Caco-2 (cell line): ENCODE results near the gene CAPG. TPM values are rescaled to one million over a fixed set of nuclear protein-coding genes. Genes with fewer than 3 reads are reported as not detected.

Experiments used
- BruUV-seq: library from RNA; stranded (reverse); fragments of 400-500 nt; replicated peaks from 2 replicates; lab custom pipeline; 2021; lab: Mats Ljungman, UMichigan
- CTCF ChIA-PET: fragments of 300-600 bp; sonication (Branson Sonifier 250); formaldehyde crosslinking; loops from one replicate; lab custom pipeline; 2022; ENCODE audit warnings: antibody characterized with exemption; lab: Charles Lee
- POLR2A ChIA-PET: fragments of 300-600 bp; sonication (Branson Sonifier 250); formaldehyde crosslinking; loops from one replicate; lab custom pipeline; 2022; ENCODE audit warnings: antibody characterized with exemption; lab: Charles Lee
- DNase-seq, 2 experiments: peaks; one replicate each; pipeline versions ENCODE4 v3.0.0 to v3.0.0-alpha.2; 2020 to 2022
- H3K27me3 ChIP-seq: replicated peaks from 2 replicates; pipeline ENCODE4 v1.6.0; 2011; ENCODE audit warnings: low read length; ENCODE audit not compliant: control insufficient read depth, insufficient read depth
- H3K36me3 ChIP-seq: 2 replicates; pipeline ENCODE4 v1.5.1; 2011; ENCODE audit warnings: low read length; ENCODE audit not compliant: control insufficient read depth, insufficient read depth
- H3K4me1 ChIP-seq: fragments of 250-450 bp; sonication (Bioruptor Pico); 2 replicates; pipeline ENCODE4 v1.5.1; 2020; ENCODE audit warnings: mild to moderate bottlenecking
- H3K4me3 ChIP-seq: 2 replicates; pipeline ENCODE4 v1.5.1; 2011; ENCODE audit warnings: low read depth, mild to moderate bottlenecking, control low read depth, low read length
- H3K9me3 ChIP-seq: fragments of 250-450 bp; sonication (Bioruptor Pico); 2 replicates; pipeline ENCODE4 v1.5.1; 2020; ENCODE audit warnings: mild to moderate bottlenecking, moderate library complexity
- H3K27ac Mint-ChIP-seq: one replicate; pipeline ENCODE4 v1.8.0; 2022; ENCODE audit warnings: mixed read lengths; ENCODE audit not compliant: unreplicated experiment
- H3K27me3 Mint-ChIP-seq: one replicate; pipeline ENCODE4 v1.8.0; 2022; ENCODE audit warnings: mixed read lengths; ENCODE audit not compliant: insufficient read depth, unreplicated experiment
- H3K36me3 Mint-ChIP-seq: one replicate; pipeline ENCODE4 v1.8.0; 2022; ENCODE audit warnings: mild to moderate bottlenecking, mixed read lengths; ENCODE audit not compliant: insufficient read depth, unreplicated experiment
- H3K4me1 Mint-ChIP-seq: one replicate; pipeline ENCODE4 v1.8.0; 2022; ENCODE audit warnings: low read depth, mixed read lengths; ENCODE audit not compliant: unreplicated experiment
- H3K4me3 Mint-ChIP-seq: one replicate; pipeline ENCODE4 v1.8.0; 2022; ENCODE audit warnings: mild to moderate bottlenecking, moderate library complexity, mixed read lengths; ENCODE audit not compliant: unreplicated experiment
- H3K9me3 Mint-ChIP-seq: one replicate; pipeline ENCODE4 v1.8.0; 2022; ENCODE audit warnings: mixed read lengths; ENCODE audit not compliant: unreplicated experiment
- CTCF ChIP-seq, 2 experiments: fragments of 200-600 bp in 1 of 2; IDR thresholded peaks; 1 replicate in 1 of 2; 2 replicates in 1 of 2; pipeline versions ENCODE4 v1.5.1 to v1.8.0; 2011 to 2022; ENCODE audit warnings: antibody characterized with exemption in 1 of 2, control low read depth in 1 of 2, inconsistent platforms in 1 of 2, low read depth in 1 of 2, low read length in 1 of 2, mild to moderate bottlenecking in 1 of 2, moderate library complexity in 1 of 2; ENCODE audit not compliant: insufficient read depth in 1 of 2, severe bottlenecking in 1 of 2, unreplicated experiment in 1 of 2
- intact Hi-C: fragments of 100-400 bp; cut with micrococcal nuclease; formaldehyde crosslinking; loops from one replicate; pipeline ENCODE4 v1.10.0; 2022; ENCODE audit not compliant: unreplicated experiment
- total RNA-seq: library from RNA; stranded (reverse); gene quantifications from 2 replicates; pipeline ENCODE4 v1.2.3, GENCODE V29; 2022

Gene CAPG
- total RNA-seq, 1 experiment from 2014 or later = 10.0 TPM

- H3K27ac Mint-ChIP-seq = no peak overlapping the region
Measured at GRCh38 chr2:85439025-85439472, 28.9 kb upstream of the CAPG start.

GRCh38 chr2:85438201-85439024 is 28.2 kb upstream of the CAPG start:
- Histone ChIP-seq H3K4me1 (peaks cover 18% of the 10 kb centered on the region), H3K27me3 (no peaks in the 10 kb centered on the region), H3K9me3 (no peaks in the 10 kb centered on the region), H3K36me3 (no peaks in the 10 kb centered on the region), H3K4me3 (peak overlapping the region; percentile 40)
- Mint-ChIP-seq H3K9me3 (no peaks in the 10 kb centered on the region), H3K36me3 (no peaks in the 10 kb centered on the region), H3K27me3 (no peaks in the 10 kb centered on the region), H3K4me3 (peak overlapping the region; percentile 73), H3K27ac (no peak overlapping the region), H3K4me1 (peaks cover 6% of the 10 kb centered on the region)
- no TSS peak for BruUV-seq
- no peak for DNase-seq
- intact Hi-C loops = loop anchor here (1.0 kb wide), 1 partner anchor 17 kb away; no protein-coding TSS in a partner anchor
- ChIA-PET POLR2A (interaction anchor here (0.5 to 1.5 kb wide), 3 partner anchors 17 to 478 kb away, joined by 4 to 5 read pairs (median 4); no protein-coding TSS in a partner anchor), CTCF (interaction anchor here (1.0 kb wide), 2 partner anchors 114 kb away, joined by 3 to 4 read pairs; no protein-coding TSS in a partner anchor)
- TF ChIP-seq CTCF (IDR thresholded peaks at IDR 0.05; ENCODE audit: insufficient read depth in 1 of 2, low read depth in 1 of 2, low read length in 1 of 2, severe bottlenecking in 1 of 2, unreplicated experiment in 1 of 2) = no peak

More at GRCh38 chr2:85439025-85439472, 28.9 kb upstream of the CAPG start:
- no peak for TF ChIP-seq CTCF (IDR thresholded peaks at IDR 0.05; ENCODE audit: insufficient read depth in 1 of 2, low read depth in 1 of 2, low read length in 1 of 2, severe bottlenecking in 1 of 2, unreplicated experiment in 1 of 2)
- no peak overlapping the region for H3K4me3 Mint-ChIP-seq
- no peaks in the 10 kb centered on the region for H3K36me3 Mint-ChIP-seq
- ChIA-PET CTCF (interaction anchor here (1.0 kb wide), 1 partner anchor 113 kb away, joined by 3 read pairs; no protein-coding TSS in a partner anchor), POLR2A (interaction anchor here (1.5 kb wide), 1 partner anchor 17 kb away, joined by 4 read pairs; no protein-coding TSS in a partner anchor)
- H3K4me1 Mint-ChIP-seq = peaks cover 6% of the 10 kb centered on the region
- no peaks in the 10 kb centered on the region for H3K9me3 Mint-ChIP-seq
- Histone ChIP-seq H3K36me3 (no peaks in the 10 kb centered on the region), H3K9me3 (no peaks in the 10 kb centered on the region), H3K4me1 (peaks cover 18% of the 10 kb centered on the region), H3K27me3 (no peaks in the 10 kb centered on the region), H3K4me3 (no peak overlapping the region)
- DNase-seq = no peak
- intact Hi-C loops = no loop called here
- no peaks in the 10 kb centered on the region for H3K27me3 Mint-ChIP-seq
- no TSS peak for BruUV-seq

GRCh38 chr2:85437488-85438200 is 27.5 kb upstream of the CAPG start:
- peaks cover 18% of the 10 kb centered on the region for H3K4me1 ChIP-seq
- Mint-ChIP-seq H3K36me3 (no peaks in the 10 kb centered on the region), H3K27me3 (no peaks in the 10 kb centered on the region), H3K4me1 (peaks cover 6% of the 10 kb centered on the region), H3K27ac (peak overlapping the region; percentile 80), H3K4me3 (peak overlapping the region; percentile 73), H3K9me3 (no peaks in the 10 kb centered on the region)
- H3K9me3 ChIP-seq = no peaks in the 10 kb centered on the region
- no peaks in the 10 kb centered on the region for H3K27me3 ChIP-seq
- ChIA-PET CTCF (interaction anchor here (0.6 to 1.0 kb wide), 2 partner anchors 114 to 148 kb away, joined by 3 to 4 read pairs; no protein-coding TSS in a partner anchor), POLR2A (interaction anchor here (0.5 to 1.5 kb wide), 8 partner anchors 16 to 477 kb away, joined by 3 to 9 read pairs (median 4); no protein-coding TSS in a partner anchor)
- peak overlapping the region; percentile 40 for H3K4me3 ChIP-seq
- DNase-seq = peak in 1 of 2 experiments; percentile 44
- BruUV-seq = no TSS peak
- no peak for TF ChIP-seq CTCF (IDR thresholded peaks at IDR 0.05; ENCODE audit: insufficient read depth in 1 of 2, low read depth in 1 of 2, low read length in 1 of 2, severe bottlenecking in 1 of 2, unreplicated experiment in 1 of 2)
- intact Hi-C loops = loop anchor here (1.0 kb wide), 1 partner anchor 16 kb away; no protein-coding TSS in a partner anchor
- H3K36me3 ChIP-seq = no peaks in the 10 kb centered on the region
